GM23338 (cell line): ENCODE measurements around the gene TMEM39A. TPM values are rescaled to one million over a fixed set of nuclear protein-coding genes. Genes with fewer than 3 reads are reported as not detected.

Source experiments
- ATAC-seq: fragments of 200-7000 bp; cut with Tn5 transposase; 3 replicates; pipeline ENCODE4 v1.9.1; 2020
- DNase-seq: peaks from one replicate; pipeline ENCODE4 v3.0.0-alpha.2; 2015; ENCODE audit warnings: low spot score
- H2AFZ ChIP-seq: fragments of 200-600 bp; sonication (generic); 2 replicates; pipeline ENCODE4 v1.8.0; 2016; ENCODE audit warnings: antibody characterized with exemption, mild to moderate bottlenecking, moderate library complexity
- H3F3A ChIP-seq: fragments of 200-600 bp; sonication (generic); replicated peaks from 2 replicates; pipeline ENCODE4 v1.8.0; 2017; ENCODE audit warnings: antibody characterized with exemption, mixed run types, low read depth
- H3K27ac ChIP-seq: fragments of 200-600 bp; sonication (generic); 2 replicates; pipeline ENCODE4 v1.6.1; 2016; ENCODE audit warnings: low read depth
- H3K27me3 ChIP-seq: fragments of 200-600 bp; sonication (generic); 2 replicates; pipeline ENCODE4 v1.8.0; 2016; ENCODE audit warnings: mild to moderate bottlenecking, mixed run types, moderate library complexity; ENCODE audit not compliant: insufficient read depth
- H3K36me3 ChIP-seq: fragments of 200-600 bp; sonication (generic); 2 replicates; pipeline ENCODE4 v1.8.0; 2016; ENCODE audit warnings: mild to moderate bottlenecking; ENCODE audit not compliant: insufficient read depth
- H3K4me1 ChIP-seq: fragments of 200-600 bp; sonication (generic); 2 replicates; pipeline ENCODE4 v1.8.0; 2016; ENCODE audit warnings: mild to moderate bottlenecking, moderate library complexity; ENCODE audit not compliant: insufficient read depth
- H3K4me2 ChIP-seq: fragments of 200-600 bp; sonication (generic); 2 replicates; pipeline ENCODE4 v1.7.1; 2017; ENCODE audit warnings: mixed run types
- H3K4me3 ChIP-seq: fragments of 200-600 bp; sonication (generic); 2 replicates; pipeline ENCODE4 v1.6.1; 2016; ENCODE audit warnings: mixed run types
- H3K79me2 ChIP-seq: fragments of 200-600 bp; sonication (generic); replicated peaks from 2 replicates; pipeline ENCODE4 v1.8.0; 2017; ENCODE audit warnings: mild to moderate bottlenecking; ENCODE audit not compliant: insufficient read depth
- H3K9me2 ChIP-seq: fragments of 200-600 bp; sonication (generic); 2 replicates; pipeline ENCODE4 v1.8.0; 2017; ENCODE audit not compliant: insufficient read depth
- H4K20me1 ChIP-seq: fragments of 200-600 bp; sonication (generic); replicated peaks from 2 replicates; pipeline ENCODE4 v1.8.0; 2017; ENCODE audit warnings: mild to moderate bottlenecking; ENCODE audit not compliant: insufficient read depth
- H3K27ac Mint-ChIP-seq: 2 replicates; pipeline ENCODE4 v1.8.0; 2020; ENCODE audit warnings: inconsistent platforms, mild to moderate bottlenecking, moderate library complexity, mixed read lengths
- H3K27me3 Mint-ChIP-seq: 3 replicates; pipeline ENCODE4 v1.8.0; 2022; ENCODE audit warnings: low read depth, mild to moderate bottlenecking, moderate library complexity, mixed read lengths, inconsistent platforms; ENCODE audit not compliant: insufficient read depth, poor library complexity
- H3K36me3 Mint-ChIP-seq: 3 replicates; pipeline ENCODE4 v1.8.0; 2021; ENCODE audit warnings: low read depth, mild to moderate bottlenecking, inconsistent platforms, moderate library complexity, mixed read lengths
- H3K4me1 Mint-ChIP-seq: 3 replicates; pipeline ENCODE4 v1.8.0; 2020; ENCODE audit warnings: mild to moderate bottlenecking, inconsistent platforms, mixed read lengths
- H3K4me3 Mint-ChIP-seq: 3 replicates; pipeline ENCODE4 v1.8.0; 2021; ENCODE audit warnings: moderate library complexity, mild to moderate bottlenecking, inconsistent platforms, mixed read lengths
- H3K9me3 Mint-ChIP-seq: 3 replicates; pipeline ENCODE4 v1.8.0; 2020; ENCODE audit warnings: moderate library complexity, mild to moderate bottlenecking, inconsistent platforms, mixed read lengths
- CREB1 ChIP-seq: fragments of 250-450 bp; sonication (Bioruptor Pico); IDR thresholded peaks from 2 replicates; pipeline ENCODE4 v1.5.0; 2020; ENCODE audit warnings: low read depth, mild to moderate bottlenecking, moderate library complexity
- EZH2 ChIP-seq: fragments of 200-600 bp; sonication (generic); IDR thresholded peaks from one replicate; pipeline ENCODE4 v1.8.0; 2017; ENCODE audit warnings: antibody characterized with exemption, mild to moderate bottlenecking, low read depth; ENCODE audit not compliant: unreplicated experiment
- EZH2phosphoT487 ChIP-seq: fragments of 200-600 bp; sonication (generic); IDR thresholded peaks from one replicate; pipeline ENCODE4 v1.8.1; 2018; ENCODE audit warnings: antibody characterized with exemption; ENCODE audit not compliant: unreplicated experiment
- JUNB ChIP-seq: IDR thresholded peaks from one replicate; pipeline ENCODE4 v1.6.1; 2016; ENCODE audit warnings: antibody characterized with exemption; ENCODE audit not compliant: unreplicated experiment
- NANOG ChIP-seq: IDR thresholded peaks from 2 replicates; pipeline ENCODE4 v1.6.1; 2016; ENCODE audit warnings: antibody characterized with exemption, borderline replicate concordance
- STAT1 ChIP-seq: IDR thresholded peaks from one replicate; pipeline ENCODE4 v1.6.1; 2016; ENCODE audit warnings: antibody characterized with exemption; ENCODE audit not compliant: unreplicated experiment
- ZNF114 ChIP-seq: fragments of 250-450 bp; sonication (Bioruptor Pico); IDR thresholded peaks from 2 replicates; pipeline ENCODE4 v1.5.0; 2020; ENCODE audit warnings: mild to moderate bottlenecking, moderate library complexity
- ZNF331 ChIP-seq: fragments of 250-450 bp; sonication (Bioruptor Pico); IDR thresholded peaks from 2 replicates; pipeline ENCODE4 v1.5.0; 2020; ENCODE audit warnings: low read depth, mild to moderate bottlenecking, moderate library complexity
- ZNF462 ChIP-seq: fragments of 250-450 bp; sonication (Bioruptor Pico); IDR thresholded peaks from 2 replicates; pipeline ENCODE4 v1.5.0; 2020; ENCODE audit warnings: mild to moderate bottlenecking, moderate library complexity
- polyA plus RNA-seq: library from polyadenylated mRNA; unstranded; fragments of >200 nt; fragmentation: Nextera tagmentation; extraction: Ambion mirVana; gene quantifications from 2 replicates; pipeline ENCODE4 v1.2.1, GENCODE V29; 2016
- total RNA-seq: library from RNA; depleted of rRNA; stranded (reverse); fragments of >200 nt; shearing (Covaris generic); gene quantifications from 2 replicates; pipeline ENCODE4 v1.2.3, GENCODE V29; 2014
- TF ChIP-seq, protein P1 (sequence below): IDR thresholded peaks from one replicate; pipeline ENCODE4 v1.6.1; 2018; ENCODE audit warnings: antibody characterized with exemption; ENCODE audit not compliant: unreplicated experiment

TMEM39A gene
- total and polyA plus RNA-seq, 2 experiments from 2014 or later: 12.9 to 51.6 TPM

GRCh38 chr3:119400466-119400865 is 62.9 kb downstream of the TMEM39A start (continued):
- TF ChIP-seq NANOG: no peak
- TF ChIP-seq ZNF462 (CRISPR knock-in tag): no peak
- no peak for TF ChIP-seq ZNF331 (CRISPR knock-in tag)
- no peak for TF ChIP-seq EZH2

DNA sequence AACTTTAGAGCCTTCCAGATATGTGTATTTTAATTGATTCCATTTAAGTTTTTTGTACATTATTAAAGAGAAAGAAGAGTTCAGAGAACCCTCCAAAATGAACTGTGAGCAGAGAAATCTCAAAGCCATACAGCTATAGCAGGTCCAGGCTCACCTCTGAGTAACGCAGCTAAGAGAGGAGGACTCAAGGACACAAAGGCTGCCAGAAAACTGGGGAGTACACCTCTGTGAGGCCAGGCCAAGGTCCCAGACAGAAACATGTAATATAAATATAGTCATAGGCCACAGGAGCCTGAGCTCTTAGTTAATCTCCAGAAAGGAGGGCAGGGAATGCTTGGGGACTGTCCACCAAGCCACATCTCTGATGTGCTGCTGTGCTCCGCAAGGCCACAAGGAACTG is 66.5 kb downstream of the TMEM39A start:
- Histone ChIP-seq H3K9me2 (no peaks in the 10 kb centered on the region), H3K27ac (no peak overlapping the region), H3K4me3 (no peak overlapping the region), H3K4me2 (peak overlapping the region; percentile 60; the same call in 1 of the 2 replicates), H4K20me1 (no peaks in the 10 kb centered on the region), H3F3A (no peaks in the 10 kb centered on the region), H3K79me2 (no peaks in the 10 kb centered on the region), H3K36me3 (no peaks in the 10 kb centered on the region), H3K27me3 (no peaks in the 10 kb centered on the region), H3K4me1 (peaks cover 36% of the 10 kb centered on the region), H2AFZ (peak overlapping the region; percentile 38; the same call in 1 of the 2 replicates)
- no peak; the same call in 2 of the 3 replicates for ATAC-seq
- Mint-ChIP-seq H3K4me3 (no peak overlapping the region), H3K27ac (no peak overlapping the region), H3K4me1 (peaks cover 38% of the 10 kb centered on the region), H3K9me3 (no peaks in the 10 kb centered on the region), H3K27me3 (peaks cover 6% of the 10 kb centered on the region), H3K36me3 (no peaks in the 10 kb centered on the region; the same call in 2 of the 3 replicates)
- no peak for DNase-seq
- TF ChIP-seq EZH2: no peak
- TF ChIP-seq, protein P1, sequence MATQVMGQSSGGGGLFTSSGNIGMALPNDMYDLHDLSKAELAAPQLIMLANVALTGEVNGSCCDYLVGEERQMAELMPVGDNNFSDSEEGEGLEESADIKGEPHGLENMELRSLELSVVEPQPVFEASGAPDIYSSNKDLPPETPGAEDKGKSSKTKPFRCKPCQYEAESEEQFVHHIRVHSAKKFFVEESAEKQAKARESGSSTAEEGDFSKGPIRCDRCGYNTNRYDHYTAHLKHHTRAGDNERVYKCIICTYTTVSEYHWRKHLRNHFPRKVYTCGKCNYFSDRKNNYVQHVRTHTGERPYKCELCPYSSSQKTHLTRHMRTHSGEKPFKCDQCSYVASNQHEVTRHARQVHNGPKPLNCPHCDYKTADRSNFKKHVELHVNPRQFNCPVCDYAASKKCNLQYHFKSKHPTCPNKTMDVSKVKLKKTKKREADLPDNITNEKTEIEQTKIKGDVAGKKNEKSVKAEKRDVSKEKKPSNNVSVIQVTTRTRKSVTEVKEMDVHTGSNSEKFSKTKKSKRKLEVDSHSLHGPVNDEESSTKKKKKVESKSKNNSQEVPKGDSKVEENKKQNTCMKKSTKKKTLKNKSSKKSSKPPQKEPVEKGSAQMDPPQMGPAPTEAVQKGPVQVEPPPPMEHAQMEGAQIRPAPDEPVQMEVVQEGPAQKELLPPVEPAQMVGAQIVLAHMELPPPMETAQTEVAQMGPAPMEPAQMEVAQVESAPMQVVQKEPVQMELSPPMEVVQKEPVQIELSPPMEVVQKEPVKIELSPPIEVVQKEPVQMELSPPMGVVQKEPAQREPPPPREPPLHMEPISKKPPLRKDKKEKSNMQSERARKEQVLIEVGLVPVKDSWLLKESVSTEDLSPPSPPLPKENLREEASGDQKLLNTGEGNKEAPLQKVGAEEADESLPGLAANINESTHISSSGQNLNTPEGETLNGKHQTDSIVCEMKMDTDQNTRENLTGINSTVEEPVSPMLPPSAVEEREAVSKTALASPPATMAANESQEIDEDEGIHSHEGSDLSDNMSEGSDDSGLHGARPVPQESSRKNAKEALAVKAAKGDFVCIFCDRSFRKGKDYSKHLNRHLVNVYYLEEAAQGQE: no peak
- TF ChIP-seq ZNF114 (CRISPR knock-in tag): no peak
- TF ChIP-seq JUNB: no peak
- TF ChIP-seq STAT1: no peak
- no peak for TF ChIP-seq EZH2phosphoT487
- TF ChIP-seq CREB1 (CRISPR knock-in tag): no peak
- no peak for TF ChIP-seq ZNF331 (CRISPR knock-in tag)
